Measurements from ENCODE around the gene HS6ST3. TPM values are rescaled to one million over a fixed set of nuclear protein-coding genes. Genes with fewer than 3 reads are reported as not detected.
"Not testable (repeated sequence)": the region's sequence is repeated elsewhere in the genome, so short reads cannot be mapped to it uniquely, and the experiment has no call there.

Gene HS6ST3
- not detected in 2 replicates for total RNA-seq

DNA sequence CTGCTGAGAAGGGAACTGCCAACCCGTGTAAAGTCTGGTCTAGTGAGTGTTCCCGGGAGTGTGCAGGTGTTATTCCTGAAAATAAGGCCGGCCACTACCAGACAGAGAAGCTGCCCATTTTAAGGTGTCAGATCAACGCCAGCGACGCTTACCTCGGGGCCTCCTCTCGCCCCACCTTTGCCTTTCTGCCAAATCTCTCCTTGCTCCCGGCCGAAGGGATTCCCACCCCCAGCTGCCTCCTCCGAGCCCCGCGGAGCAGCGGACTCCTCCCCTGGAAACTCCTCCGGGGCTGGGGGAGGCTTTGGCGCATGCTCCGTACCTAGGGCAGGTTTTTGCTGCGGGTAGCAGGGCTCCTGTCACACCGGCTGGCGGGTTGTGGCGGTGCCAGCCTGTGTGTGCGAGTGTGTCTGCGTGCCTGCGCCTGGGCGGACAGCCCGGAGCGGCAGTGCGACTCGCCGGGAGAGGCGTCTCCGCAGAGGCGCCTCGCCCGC is at the start of gene HS6ST3:
Gene HS6ST3 (plus strand): TSS at position 359 of the 491 bp plus-strand sequence.
- intact Hi-C loops (cut with micrococcal nuclease) = no loop called here

DNA sequence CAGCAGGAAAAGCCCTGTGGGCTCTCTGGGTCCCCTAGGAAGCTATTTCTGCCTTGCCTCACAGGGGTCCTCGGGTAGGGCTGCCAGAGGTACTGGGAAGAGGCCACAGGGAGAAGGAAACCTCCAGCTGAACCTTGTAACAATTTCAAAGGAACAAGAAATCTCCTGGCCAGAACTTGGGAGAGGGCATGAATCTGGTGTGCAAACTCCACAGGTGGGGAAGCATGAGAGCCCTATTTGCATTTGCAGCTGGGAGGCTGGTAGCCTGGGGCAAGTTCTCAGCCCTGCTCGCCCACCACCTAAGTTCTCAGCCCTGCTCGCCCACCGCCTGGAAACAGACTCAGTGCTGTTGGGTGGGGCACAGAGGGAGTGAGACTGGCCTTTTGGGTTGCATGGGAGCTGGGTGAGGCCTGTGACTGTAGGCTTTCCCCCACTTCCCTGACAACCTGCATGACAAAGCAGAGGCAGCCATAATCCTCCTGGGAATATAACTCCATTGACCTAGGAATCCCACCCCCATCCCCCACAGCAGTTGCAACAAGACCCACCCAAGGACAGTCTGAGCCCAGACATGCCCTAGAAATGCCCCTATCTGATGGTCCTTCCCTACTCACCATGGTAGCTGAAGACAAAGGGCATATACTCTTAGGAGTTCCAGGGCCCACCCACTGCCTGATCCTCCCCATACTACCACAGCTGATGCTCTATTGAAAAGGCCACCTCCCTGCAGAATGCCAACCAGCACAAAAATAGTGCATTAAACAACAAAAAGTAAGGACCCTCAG is 48.4 kb upstream of the HS6ST3 start:
- intact Hi-C loops (cut with micrococcal nuclease) = no loop called here

DNA sequence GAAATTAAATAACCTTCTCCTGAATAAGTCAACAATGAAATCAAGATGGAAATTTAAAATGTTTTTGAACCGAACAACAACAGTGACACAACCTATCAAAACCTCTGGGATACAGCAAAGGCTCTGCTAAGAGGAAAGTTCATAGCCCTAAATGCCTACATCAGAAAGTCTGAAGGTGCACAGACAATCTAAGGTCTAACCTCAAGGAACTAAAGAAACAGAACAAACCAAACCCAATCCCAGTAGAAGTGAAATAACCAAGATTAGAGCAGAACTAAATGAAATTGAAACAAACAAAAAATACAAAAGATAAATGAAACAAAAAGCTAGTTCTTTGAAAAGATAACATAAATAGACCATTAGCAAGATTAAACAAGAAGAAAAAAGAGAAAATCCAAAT is 45.7 kb upstream of the HS6ST3 start:
- intact Hi-C loops (cut with micrococcal nuclease) = no loop called here

DNA sequence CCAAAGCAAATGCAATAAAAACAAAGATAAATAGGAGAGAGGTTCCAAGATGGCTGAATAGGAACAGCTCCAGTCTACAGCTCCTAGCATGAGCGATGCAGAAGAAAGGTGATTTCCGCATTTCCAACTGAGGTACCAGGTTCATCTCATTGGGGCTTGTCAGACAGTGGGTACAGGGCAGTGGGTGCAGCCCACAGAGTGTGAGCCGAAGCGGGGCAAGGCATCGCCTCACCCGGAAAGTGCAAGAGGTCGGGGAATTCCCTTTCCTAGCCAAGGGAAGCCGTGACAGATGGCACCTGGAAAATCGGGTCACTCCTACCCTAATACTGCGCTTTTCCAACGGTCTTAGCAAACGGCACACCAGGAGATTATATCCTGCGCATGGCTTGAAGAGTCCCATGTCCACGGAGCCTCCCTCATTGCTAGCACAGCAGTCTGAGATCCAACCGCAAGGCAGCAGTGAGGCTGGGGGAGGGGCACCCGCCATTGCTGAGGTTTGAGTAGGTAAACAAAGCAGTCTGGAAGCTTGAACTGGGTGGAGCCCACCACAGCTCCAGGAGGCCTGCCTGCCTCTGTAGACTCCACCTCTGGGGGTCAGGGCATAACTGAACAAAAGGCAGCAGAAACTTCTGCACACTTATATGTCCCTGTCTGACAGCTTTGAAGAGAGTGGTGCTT is 43.3 kb upstream of the HS6ST3 start:
- intact Hi-C loops (cut with micrococcal nuclease) = not testable (repeated sequence)

DNA sequence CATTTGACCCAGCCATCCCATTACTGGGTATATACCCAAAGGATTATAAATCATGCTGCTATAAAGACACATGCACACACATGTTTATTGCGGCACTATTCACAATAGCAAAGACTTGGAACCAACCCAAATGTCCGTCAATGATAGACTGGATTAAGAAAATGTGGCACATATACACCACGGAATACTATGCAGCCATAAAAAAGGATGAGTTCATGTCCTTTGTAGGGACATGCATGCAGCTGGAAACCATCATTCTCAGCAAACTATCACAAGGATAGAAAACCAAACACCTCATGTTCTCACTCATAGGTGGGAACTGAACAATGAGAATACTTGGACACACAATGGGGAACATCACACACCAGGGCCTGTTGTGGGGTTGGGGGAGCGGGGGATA is 39.0 kb upstream of the HS6ST3 start:
- intact Hi-C loops (cut with micrococcal nuclease) = not testable (repeated sequence)

DNA sequence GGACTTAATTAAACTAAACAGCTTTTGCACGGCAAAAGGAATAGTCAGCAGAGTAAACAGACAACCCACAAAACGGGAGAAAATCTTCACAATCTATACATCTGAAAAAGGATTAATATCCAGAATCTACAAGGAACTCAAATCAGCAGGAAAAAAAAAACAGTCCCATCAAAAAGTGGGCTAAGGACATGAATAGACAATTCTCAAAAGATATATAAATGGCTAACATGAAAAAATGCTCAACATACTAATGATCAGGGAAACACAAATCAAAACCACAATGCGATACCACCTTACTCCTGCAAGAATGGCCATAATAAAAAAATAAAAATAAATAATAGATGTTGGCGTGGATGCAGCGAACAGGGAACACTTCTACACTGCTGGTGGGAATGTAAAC is 38.4 kb upstream of the HS6ST3 start:
- intact Hi-C loops (cut with micrococcal nuclease) = not testable (repeated sequence)

DNA sequence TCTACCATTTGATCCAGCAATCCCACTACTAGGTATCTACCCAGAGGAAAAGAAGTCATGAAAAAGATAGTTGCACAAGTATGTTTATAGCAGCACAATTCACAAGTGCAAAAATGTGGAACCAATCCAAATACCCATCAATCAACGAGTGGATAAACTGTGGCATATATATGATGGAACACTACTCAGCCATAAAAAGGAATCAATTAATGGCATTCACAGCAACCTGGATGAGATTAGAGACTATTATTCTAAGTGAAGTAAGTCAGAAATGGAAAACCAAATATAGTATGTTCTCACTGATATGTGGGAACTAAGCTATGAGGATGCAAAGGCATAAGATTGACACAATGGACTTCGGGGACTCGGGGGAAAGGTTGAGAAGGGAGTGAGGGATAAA is 38.0 kb upstream of the HS6ST3 start:
- intact Hi-C loops (cut with micrococcal nuclease) = not testable (repeated sequence)

DNA sequence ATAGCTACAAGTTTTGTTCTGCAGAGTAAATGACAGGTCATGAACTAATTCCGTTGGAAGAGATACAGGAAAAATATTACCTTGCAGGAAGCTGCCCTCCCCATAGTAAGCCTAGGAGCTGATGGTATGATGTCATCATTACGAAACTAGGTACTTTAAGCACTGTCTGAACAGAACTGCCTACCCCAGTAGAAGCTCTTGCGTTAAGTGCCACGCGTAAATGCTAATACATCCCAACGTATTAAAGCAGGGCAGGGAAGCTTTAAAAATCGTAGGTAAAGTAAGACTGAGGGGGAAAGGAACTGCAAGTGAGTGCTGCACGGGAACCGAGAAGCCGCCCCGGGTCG is 37.3 kb upstream of the HS6ST3 start:
- intact Hi-C loops (cut with micrococcal nuclease) = no loop called here

DNA sequence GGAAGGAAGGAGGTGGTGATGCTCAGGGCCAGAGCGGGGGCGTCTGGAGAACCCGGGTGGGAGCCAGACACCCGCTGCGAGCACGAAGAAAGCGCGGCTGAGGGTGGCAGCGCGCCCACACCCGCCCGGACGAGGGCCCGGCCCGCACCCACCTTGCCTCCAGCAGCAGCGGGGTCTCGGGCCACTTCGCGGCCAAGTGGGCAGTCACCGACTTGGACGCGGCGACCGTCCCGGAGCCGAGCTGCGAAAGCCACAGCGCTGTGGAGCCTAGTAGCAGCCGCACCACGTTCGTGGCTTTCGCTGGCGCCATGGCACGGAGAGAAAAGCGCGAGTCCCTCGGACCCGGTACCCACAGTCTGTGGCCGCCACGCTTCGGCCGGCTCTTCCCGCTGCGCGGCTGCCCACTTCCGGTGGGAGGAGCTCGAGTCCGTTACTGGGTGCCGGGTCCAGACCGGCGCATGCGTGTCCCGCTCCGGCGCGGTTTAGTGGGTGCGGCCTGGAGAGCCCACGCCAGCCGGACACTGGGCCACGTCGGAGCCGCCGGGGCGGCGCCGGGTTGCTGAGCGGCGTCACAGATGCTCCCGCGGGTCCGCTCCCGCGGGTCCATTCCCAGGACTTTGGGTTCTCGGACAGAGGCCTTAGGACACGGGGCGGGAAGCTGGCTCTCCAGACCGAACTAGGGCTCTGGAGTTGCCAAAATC is 36.8 kb upstream of the HS6ST3 start, which contains the start of gene UGGT2:
Gene UGGT2 (minus strand): TSS at position 399 of the 701 bp plus-strand sequence. CDS start 89 bp downstream, at position 310.
- intact Hi-C loops (cut with micrococcal nuclease) = no loop called here

DNA sequence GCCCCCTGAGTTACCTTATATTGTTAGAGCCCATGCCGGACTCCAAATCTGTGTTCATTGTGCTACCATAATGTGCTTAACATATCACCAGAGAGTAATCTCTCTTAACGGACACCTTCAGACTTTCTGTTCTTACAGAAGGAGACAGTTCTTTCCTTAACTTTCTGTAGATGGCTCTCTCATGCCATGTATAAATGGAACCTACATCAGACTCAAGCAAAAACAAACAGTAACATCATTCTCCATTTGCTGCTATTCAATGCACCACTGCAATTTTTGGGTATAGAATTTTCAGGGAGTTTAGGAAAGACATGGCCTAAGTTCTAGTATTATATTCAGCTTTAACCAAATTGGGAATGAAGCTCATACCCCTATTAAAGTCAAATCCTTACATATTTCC is 24.1 kb upstream of the HS6ST3 start:
- intact Hi-C loops (cut with micrococcal nuclease) = no loop called here

DNA sequence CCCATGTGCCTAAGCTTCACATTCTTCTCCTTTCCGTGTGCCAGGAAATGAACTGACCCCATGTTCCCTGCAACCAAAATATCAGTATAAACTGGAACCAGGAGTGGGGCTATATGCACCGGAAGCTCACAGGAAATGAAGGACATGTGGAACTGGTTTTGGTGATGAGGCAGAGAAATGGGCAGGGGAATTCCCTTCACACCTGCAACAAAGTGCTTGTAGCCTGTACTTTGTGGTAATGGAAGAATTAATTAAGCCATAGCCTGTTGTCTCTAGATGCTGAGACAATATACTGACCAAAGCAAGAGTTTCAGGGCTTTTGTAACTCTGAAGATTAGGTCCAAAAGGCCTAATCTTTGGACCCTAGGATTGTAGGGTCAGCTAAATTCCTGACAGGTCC is 21.2 kb upstream of the HS6ST3 start:
- intact Hi-C loops (cut with micrococcal nuclease) = no loop called here

DNA sequence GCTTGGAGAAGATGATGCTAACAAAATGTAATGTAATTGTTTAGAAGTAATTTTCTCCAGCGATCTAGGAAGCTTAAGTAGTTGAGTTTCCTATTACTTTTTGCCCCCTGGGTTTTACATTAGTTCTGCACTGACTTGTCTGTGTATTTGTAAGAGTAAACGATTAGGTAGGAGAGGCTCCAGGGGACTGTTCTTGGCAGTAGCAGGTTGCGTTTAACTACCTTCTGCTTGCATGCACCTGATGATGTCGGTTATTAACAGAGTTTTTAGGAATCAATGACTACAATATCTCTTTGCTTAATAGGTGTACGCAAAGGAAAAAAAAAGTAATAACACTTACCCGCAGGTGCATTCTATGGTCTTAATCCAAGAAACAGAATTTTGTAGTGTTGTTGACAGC is 18.4 kb upstream of the HS6ST3 start:
- intact Hi-C loops (cut with micrococcal nuclease) = no loop called here

DNA sequence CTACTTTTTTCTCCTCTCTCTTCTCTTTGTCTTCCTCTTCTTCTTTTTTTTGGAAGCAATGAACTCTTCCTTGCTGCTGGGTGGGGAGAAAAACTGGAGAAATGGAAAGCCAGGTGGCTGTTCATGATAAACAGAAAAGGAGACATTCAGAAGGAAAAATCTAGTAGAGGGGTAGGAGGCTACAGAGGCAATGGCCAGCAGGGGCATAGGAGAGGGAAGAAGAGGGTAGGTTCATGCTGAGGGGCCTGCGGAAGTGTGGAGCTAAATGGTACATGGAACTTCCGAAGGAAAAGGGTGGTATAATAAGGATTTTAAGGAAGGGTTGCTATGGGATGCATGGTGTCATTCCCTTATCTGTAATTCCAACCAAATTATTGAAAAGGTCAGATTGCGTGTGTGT is 17.5 kb upstream of the HS6ST3 start:
- intact Hi-C loops (cut with micrococcal nuclease) = no loop called here

DNA sequence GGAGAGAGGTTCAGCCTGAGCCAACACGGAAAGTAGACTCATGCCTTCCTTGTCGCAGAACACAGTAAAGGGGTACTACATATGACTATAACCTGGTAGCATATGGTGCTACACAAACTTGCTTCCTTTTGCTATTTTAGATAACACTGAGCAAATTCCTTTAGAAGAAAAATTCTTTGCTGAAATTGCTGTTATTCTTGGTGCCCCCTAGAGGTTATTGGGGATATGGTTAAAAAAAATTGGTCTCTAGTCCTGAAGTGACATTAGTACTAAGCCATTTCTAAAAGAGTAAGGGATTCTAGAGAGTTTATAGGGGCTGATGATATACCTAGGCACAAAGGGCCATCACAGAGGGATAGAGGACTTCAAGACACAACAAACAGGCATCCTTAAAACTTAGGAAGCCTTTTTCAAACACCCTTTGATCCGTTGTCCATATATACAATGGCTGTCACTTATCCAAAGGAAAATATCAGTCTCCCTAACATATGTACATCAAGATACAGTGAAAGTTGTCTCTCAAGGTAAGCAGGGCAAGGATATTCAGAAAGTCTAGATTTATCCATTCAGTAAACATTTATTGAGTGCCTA is 13.9 kb upstream of the HS6ST3 start:
- intact Hi-C loops (cut with micrococcal nuclease) = no loop called here

DNA sequence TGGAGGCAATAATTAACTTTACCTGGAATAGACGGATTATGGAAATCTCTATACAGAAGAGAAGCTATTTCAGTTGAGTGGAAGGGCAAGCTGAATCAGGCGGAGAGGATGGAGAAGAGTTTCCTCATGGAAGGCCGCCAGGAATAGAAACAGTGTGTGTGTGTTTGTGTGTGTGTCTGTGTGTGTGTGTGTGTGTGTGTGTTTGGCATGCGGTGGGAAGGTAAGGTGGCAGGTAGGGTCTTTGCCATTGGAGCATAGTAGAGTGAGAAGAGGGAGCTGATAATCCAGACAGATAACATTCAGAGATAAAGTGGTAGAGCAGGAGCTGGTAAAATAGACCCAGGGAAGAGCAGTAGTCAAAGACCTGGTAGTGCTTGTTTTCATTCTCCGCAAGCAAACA is 9.2 kb upstream of the HS6ST3 start:
- intact Hi-C loops (cut with micrococcal nuclease) = no loop called here

DNA sequence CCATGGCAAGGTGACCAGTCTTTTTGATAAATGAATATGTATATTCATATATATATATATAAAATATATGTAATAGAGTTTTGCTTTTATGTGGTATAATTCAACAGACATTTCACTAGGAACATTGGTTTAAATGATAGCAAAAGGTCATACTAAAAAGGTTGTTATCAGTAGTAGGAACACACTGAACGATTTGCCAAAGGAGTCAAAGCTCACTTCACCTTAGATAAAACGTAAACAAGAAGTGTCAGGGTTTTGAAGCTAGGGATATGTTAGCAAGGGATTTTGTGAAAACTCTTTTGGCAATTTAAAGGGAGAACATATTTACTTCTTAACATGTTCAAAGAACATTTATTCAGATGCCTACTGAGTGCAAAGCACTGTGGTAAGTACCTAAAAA is 8.0 kb upstream of the HS6ST3 start:
- intact Hi-C loops (cut with micrococcal nuclease) = no loop called here

DNA sequence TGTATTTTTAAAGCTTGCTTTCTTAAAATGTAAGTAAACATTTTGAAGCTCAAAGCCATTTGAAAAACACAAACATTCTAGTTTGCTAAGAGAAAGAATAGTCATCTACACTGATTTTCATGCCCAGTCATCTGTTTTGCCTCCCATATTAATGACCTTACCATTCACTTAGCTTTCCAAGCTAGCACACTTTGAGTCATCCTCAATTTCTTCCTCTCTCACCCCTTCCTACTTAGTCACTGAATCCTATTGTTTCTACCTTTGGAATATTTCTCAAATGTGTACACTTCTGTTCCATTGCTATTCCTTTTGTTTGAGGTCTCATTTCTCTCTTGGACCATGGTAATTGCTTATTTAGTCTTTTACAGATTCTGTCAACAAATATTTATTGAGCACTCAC is 7.3 kb upstream of the HS6ST3 start:
- intact Hi-C loops (cut with micrococcal nuclease) = no loop called here

DNA sequence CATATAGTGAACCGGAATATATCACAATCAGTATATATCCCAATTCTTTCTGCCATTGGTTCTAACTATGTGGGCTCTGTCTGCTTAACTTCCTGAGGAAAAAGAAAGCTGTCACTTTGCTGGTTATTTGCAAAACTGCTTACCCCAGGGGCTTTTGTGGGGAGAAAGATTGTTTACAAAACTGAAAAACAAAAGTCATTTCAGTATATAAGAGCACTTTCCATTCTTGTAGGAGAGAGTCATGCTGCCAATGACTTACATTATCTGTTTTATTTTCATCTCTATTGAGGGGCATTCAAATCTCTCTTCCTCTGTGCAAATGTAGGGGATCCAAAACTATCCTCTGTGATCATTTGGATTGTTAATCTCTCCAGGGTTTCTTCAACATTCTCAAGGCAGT is 3.2 kb upstream of the HS6ST3 start:
- intact Hi-C loops (cut with micrococcal nuclease) = no loop called here

DNA sequence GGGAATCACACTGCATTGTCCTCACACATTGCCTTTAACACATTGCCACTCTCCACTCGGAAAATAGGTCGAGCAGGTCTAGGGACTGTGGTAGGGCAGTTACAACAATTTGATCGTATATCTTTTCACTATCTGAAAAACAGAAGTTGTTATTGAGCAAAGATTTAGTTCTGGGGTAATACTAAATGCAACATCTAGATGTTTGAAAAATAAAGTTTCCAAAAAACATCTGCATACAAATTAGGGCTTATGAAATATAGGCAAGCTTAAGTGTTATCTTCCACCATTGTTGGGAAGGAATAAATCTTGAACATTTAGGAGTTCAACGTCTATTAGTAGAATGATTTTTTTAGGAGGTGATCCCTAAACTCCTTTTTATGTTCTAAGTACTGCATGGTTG is 768 bp upstream of the HS6ST3 start:
- intact Hi-C loops (cut with micrococcal nuclease) = no loop called here

DNA sequence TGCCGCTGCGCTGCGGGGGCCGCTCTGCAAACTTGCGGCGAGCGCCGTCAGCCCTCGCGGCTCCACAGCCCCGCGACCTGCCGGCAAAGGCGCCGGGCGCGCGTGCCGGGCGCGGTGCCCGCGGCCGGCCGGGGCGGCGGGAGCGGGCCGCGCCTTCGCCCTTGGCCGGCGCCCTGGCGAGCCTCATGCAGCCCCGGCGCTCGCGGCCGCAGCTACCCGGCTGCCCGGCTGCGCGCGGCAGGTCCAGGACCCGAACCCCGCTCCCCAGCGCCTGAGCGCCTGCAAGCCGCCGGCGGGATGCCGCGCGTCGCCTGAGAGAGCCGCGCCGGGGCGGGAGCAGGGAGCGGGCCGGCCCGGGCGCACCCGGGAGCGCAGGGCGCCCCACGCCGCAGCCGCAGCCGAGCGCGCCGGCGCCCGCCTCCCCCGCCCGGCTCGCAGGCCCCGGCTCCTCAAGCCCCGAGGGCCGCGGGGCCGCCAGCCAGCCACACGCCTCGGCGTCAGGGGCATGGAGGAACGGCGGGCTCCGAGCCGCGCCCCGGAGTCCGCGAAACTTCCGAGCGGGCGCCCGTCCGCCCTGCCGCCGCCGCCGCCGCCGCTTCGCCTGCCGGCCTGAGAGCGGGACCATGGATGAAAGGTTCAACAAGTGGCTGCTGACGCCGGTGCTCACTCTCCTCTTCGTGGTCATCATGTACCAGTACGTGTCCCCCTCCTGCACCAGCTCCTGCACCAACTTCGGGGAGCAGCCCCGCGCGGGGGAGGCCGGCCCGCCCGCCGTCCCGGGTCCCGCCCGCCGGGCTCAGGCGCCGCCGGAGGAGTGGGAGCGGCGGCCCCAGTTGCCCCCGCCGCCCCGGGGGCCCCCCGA is 564 bp downstream of the HS6ST3 start:
- intact Hi-C loops (cut with micrococcal nuclease) = no loop called here

All from T-helper 1 cell treated with Interleukin-12 subunit alpha and Interleukin-12 subunit beta and Interleukin-4 antibody, amounts not matched to agents 30 ng/mL and 1 ng/mL, for 36 hours (primary cell).